Uterus (tissue), 2 donors: ENCODE measurements around the gene SPPL2A.

Experiments
- POLR2A ChIP-seq, 2 donors: fragments of 450-650 bp; IDR thresholded peaks; one replicate each; pipeline ENCODE4 v1.6.1; 2016; ENCODE audit warnings: antibody characterized with exemption in 2 of 2, mild to moderate bottlenecking in 1 of 2, moderate library complexity in 1 of 2
- TF ChIP-seq, protein P1 (sequence below), 4 experiments: fragments of 200-600 bp in 2 of 4; fragments of 450-650 bp in 2 of 4; sonication (generic) in 2 of 4; IDR thresholded peaks; one replicate each; pipeline ENCODE4 v1.5.1; 2016 to 2019; ENCODE audit warnings: antibody characterized with exemption in 4 of 4, mild to moderate bottlenecking in 2 of 4, moderate library complexity in 1 of 4

- TF ChIP-seq, protein P1, sequence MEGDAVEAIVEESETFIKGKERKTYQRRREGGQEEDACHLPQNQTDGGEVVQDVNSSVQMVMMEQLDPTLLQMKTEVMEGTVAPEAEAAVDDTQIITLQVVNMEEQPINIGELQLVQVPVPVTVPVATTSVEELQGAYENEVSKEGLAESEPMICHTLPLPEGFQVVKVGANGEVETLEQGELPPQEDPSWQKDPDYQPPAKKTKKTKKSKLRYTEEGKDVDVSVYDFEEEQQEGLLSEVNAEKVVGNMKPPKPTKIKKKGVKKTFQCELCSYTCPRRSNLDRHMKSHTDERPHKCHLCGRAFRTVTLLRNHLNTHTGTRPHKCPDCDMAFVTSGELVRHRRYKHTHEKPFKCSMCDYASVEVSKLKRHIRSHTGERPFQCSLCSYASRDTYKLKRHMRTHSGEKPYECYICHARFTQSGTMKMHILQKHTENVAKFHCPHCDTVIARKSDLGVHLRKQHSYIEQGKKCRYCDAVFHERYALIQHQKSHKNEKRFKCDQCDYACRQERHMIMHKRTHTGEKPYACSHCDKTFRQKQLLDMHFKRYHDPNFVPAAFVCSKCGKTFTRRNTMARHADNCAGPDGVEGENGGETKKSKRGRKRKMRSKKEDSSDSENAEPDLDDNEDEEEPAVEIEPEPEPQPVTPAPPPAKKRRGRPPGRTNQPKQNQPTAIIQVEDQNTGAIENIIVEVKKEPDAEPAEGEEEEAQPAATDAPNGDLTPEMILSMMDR (IDR thresholded peaks at IDR 0.05) = no peak
- TF ChIP-seq POLR2A (IDR thresholded peaks at IDR 0.05) = no peak
Observed at GRCh38 chr15:50669611-50670010, 95.9 kb downstream of the SPPL2A start.
